Measurements from ENCODE around the gene SRPRA.

GRCh38 chr11:126225295-126225665, 43.4 kb downstream of the SRPRA start:
- TF ChIP-seq CTCF (conservative IDR thresholded peaks at IDR 0.05 in 1 of 2, IDR thresholded peaks at IDR 0.05 in 1 of 2; ENCODE audit: extremely low read depth in 1 of 2, insufficient read depth in 1 of 2, low read depth in 1 of 2, low read length in 2 of 2) = no peak
- TF ChIP-seq EZH2 (IDR thresholded peaks at IDR 0.05; ENCODE audit: borderline replicate concordance, low read length) = no peak

All from mammary epithelial cell (primary cell).